GM19467 (cell line): Measurements from ENCODE around the gene PCDH12.

Experiments used
- ATAC-seq: cut with Tn5 transposase; IDR thresholded peaks from one replicate; pipeline ENCODE4 v1.9.1; 2021; ENCODE audit warnings: mild to moderate bottlenecking, moderate library complexity; ENCODE audit not compliant: unreplicated experiment

Gene PCDH12

DNA sequence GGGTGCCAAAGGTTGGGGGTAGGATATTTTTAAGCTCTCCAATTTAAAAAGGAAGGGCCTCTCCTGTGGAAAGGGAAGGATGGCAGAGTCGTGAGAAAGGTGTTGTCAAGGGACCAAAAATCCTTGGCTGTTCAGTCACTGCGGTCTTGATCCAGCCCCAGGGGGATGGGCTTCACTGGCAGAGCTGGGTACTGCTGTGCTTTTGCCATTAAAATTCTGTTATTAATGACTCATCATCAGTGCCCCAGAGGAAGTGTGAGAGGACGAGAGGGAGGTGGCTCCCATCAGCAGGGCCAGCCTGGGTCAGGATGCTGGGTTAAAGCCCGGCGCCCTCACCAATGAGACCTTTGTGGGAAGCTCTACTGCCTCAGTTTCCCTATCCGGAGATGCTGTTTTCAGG, 16.7 kb downstream of the PCDH12 start:
- ATAC-seq: no peak

- ATAC-seq: no peak
Observed at GRCh38 chr5:141940695-141941271, 17.2 kb downstream of the PCDH12 start.

- no peak for ATAC-seq
Observed at GRCh38 chr5:141935538-141935937, 22.5 kb downstream of the PCDH12 start.

DNA sequence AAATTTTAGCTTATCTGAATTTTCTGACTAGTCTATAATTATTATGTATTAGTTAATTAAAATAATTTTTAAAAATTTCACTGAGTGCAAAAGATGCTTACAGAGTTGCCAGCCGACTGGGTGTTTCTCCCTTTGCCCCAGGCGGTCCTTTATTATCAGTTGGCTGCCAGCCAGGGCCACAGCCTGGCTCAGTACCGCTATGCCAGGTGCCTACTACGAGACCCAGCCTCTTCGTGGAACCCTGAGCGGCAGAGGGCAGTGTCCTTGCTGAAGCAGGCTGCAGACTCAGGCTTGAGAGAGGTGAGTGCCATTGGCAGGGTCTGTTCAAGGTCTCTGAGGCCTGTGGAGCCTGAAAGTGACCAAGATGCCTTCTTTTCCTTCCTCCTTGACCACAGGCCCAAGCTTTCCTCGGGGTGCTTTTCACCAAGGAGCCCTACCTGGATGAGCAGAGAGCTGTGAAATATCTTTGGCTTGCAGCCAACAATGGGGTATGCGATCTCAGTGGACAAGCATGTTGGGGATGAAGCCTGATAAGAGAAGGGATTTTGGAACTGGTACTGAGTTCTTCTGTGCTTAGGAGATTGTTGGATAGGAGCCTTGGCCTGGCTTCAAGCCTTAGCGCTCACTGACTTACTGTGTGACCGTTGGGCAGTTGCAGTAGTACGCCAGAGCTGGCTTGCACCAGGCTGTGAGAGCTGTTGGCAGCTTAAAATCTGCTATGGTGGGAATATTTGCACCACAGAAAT, 23.7 kb downstream of the PCDH12 start:
- no peak for ATAC-seq

DNA sequence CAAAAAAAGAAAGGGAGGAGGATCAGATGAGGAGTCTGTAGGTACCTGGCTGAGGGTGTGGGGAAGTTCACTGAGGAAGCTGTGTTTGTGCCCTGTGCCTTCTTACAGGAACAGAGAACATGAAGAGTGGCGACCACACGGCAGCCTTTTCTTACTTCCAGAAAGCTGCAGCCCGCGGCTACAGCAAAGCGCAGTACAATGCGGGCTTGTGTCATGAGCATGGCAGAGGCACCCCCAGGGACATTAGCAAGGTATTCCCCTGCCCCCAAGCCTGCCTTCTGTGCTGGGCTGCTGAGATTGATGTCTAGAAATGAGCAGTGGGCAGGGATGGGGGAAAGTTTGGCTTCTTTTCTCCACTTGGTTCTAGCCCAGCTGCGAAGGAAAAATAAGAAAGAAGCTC, 24.9 kb downstream of the PCDH12 start:
- no peak for ATAC-seq

- no peak for ATAC-seq
Observed at GRCh38 chr5:141931694-141932093, 26.3 kb downstream of the PCDH12 start.

GRCh38 chr5:141929398-141930058, 28.5 kb downstream of the PCDH12 start:
- no peak for ATAC-seq

DNA sequence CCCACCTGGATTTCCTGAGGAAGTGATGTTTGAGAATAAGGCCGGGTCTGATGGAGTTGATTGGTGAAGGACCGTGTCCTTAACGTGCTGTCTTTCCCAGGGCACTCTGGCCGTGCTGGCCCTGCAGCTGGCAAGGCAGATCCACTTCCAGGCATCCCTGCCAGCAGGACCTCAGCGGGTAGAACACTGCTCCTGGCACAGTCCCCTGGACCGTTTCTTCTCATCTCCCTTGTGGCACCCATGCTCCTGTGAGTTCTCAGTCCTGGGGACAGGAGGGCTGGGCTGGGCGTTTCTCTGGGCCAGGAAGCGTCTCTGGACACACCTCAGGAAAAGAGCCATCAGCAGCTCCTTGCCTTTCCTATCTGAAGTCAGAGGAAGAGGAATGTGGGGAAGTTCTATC, 30.0 kb downstream of the PCDH12 start:
- no peak for ATAC-seq

DNA sequence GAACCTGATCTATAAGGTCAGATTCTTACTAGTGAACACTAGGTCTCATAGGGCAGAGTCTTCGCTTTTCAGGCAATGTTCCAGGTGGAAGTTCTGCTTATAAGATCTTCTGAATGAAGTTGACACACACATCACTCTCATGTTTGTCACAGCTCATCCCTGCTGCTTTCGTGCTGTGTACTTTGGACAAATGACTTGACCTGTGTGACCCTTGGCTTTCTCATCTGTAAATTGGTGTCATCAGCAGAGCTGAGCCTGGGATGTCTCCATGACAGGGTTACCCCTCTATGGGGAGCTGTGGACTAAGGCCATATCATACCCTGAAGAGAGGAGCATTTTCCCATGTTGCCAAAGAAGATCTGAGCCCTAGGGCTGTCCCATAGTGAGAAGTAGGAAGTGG, 31.6 kb downstream of the PCDH12 start:
- ATAC-seq: no peak

DNA sequence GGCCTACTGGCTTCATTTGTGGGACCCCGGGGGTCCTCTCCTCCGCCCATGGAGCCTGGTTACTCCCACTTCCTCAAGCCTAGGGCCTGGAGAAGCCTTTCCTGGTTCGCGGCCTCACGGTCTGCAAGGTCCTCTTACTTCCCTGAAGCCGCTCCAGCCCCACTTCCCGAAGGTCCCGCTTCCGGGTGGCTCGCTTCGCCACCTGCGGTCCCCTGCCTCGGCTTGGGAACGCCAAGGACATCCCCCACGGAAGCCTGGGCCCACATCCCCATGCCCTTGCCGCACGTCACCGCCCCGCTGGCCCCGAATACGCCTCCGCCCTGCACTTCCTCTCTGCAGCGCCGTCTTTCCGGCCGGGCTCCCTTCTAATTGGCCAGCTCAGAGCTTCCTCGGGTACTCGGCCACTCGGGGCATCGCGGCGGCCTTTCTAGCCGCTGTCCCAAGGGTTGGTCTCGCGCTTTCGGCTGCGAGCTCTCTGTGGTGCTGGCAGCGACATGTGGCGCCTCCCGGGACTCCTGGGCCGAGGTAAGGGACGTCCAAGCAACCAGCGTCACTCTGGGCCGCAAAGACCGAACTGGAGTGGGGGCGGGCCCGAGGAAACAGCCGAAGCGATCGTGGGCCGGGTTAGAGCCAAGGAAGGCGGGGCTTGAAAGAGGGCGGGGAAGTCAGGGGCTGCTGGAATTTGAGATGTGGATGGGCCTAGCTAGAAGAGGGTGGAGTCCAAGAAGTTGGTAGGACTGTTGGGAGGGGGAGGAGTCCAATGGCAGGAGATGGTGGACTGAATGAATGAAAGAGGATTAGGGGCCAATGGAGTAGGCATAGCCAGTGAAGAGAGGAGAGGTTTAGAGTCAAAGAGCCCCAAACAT, 34.3 kb downstream of the PCDH12 start, which contains the start of gene DELE1:
Gene DELE1, plus strand, starts transcription at position 424 of the 866 bp plus-strand sequence. Its CDS starts 71 bp downstream, at position 495.
- ATAC-seq: peak; percentile 97

- ATAC-seq: peak; percentile 9
Observed at GRCh38 chr5:141922827-141923447, 35.1 kb downstream of the PCDH12 start.

DNA sequence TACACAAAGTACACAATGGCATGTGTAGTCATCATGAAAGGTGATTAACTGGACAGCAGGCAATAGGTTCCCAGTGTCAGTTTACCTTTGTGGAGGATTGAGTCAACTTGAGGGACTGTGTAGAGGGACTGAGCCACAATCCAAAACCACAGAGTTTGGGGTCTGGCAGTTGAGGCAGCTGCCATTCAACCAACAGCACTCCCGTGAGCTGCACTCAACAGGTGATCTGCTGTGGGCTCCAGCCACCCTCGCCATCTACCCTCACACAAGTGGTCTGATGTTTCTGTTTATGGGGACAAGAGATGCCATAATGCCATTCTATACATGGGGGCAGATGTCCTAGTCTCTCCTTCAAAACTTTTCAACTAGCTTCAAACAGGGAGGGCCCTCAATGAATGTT, 37.2 kb downstream of the PCDH12 start:
- ATAC-seq: no peak

- ATAC-seq: no peak
Observed at GRCh38 chr5:141919218-141920119, 38.5 kb downstream of the PCDH12 start.

DNA sequence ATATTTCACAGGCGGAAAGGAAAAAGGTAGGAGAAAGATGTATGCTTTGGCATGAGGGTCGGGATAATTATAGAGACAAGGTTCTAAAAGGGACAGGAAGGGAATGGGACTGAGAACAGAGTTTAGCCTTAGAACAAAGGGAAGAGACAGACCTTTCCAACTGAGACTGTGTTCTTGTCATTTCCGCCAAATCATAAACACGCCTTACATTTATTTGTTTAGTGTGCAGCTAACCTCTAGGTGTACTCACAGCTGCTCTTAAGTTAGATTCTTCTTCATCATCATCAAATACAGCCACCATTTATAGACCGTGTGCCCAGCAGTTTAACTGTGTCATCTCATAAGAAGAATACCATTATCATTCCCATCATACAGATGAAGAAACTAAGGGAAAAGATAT, 40.2 kb downstream of the PCDH12 start:
- no peak for ATAC-seq

DNA sequence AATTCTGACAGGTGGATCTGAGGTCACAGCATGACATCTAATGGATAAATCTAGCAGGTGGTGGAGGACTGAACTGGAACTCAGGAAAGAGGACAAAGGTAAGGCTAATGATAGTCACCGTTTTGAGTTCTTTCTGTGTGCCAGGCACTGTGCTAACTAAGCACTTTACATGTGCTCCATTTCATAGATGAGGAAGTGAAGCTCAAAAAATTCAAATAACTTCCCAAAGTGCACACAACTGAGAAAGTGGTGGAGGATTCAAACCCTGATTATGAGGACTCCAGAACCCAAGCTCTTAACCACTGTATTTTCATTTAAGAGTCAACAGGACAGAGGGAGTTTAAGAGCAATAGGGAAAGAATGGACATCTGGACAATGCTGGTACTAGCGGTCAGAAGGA, 41.5 kb downstream of the PCDH12 start:
- ATAC-seq: no peak

DNA sequence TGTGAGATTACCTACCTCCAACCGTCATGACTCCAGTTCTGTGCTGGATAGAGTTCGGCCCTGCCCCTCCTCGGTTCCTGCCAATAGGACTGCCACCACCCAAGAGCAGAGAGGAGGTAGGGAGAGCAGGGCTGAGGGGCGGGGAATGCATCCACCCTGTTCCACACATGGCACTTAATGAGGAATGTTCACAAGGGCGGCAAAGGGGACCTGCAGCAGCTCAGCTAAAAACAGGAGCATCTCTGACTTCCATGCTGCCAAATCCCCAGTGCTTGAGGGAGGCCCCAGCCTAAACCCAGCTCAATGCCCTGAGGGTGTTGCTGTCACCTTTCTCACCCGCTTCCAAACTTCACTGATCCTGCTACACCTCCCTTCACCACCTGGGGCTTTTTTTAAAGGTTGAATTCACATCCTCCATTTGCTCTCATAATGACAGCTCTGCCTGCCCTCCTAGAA, 42.1 kb downstream of the PCDH12 start:
- ATAC-seq: no peak

DNA sequence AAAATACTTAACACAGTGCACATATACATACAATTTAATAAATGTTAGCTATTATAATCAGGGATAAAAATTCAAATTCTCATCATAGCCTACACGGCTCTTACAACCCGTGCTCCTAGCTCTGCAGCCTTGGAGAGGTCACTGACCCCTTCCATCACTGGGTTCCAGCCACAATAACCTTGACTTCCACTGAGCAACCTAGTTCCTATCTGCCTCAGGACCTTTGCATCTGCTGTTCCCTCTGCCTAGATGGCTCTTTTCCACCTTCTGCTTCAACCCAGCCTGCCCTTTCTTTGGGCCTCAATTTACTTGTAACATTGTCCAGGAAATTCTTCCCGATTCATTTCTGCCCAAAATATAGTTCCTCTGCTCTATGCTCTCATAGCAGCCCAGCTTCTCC, 43.2 kb downstream of the PCDH12 start:
- ATAC-seq: no peak

GRCh38 chr5:141914199-141914743, 43.7 kb downstream of the PCDH12 start:
- ATAC-seq: peak; percentile 74

GRCh38 chr5:141913560-141914198, 44.3 kb downstream of the PCDH12 start:
- ATAC-seq: no peak
